HEK293 (cell line): ENCODE results near the gene PTPRG.

ENCODE experiments used
- GLIS2 ChIP-seq: fragments of 450-650 bp; formaldehyde crosslinking; IDR thresholded peaks from 2 replicates; pipeline ENCODE4 v1.5.1; 2016; ENCODE audit warnings: missing biosample characterization, missing genetic modification characterization
- ZBTB8A ChIP-seq: fragments of 450-650 bp; formaldehyde crosslinking; IDR thresholded peaks from 2 replicates; pipeline ENCODE4 v1.5.1; 2016; ENCODE audit warnings: missing biosample characterization, missing genetic modification characterization
- ZNF133 ChIP-seq: fragments of 450-650 bp; formaldehyde crosslinking; IDR thresholded peaks from 2 replicates; pipeline ENCODE4 v1.5.1; 2016; ENCODE audit warnings: missing biosample characterization, missing genetic modification characterization
- ZNF174 ChIP-seq: fragments of 450-650 bp; formaldehyde crosslinking; IDR thresholded peaks from 2 replicates; pipeline ENCODE4 v1.5.0; 2017; ENCODE audit warnings: missing biosample characterization, mild to moderate bottlenecking, missing genetic modification characterization
- ZNF664 ChIP-seq: fragments of 450-650 bp; formaldehyde crosslinking; IDR thresholded peaks from 2 replicates; pipeline ENCODE4 v1.5.1; 2016; ENCODE audit warnings: missing biosample characterization, missing genetic modification characterization
- TF ChIP-seq, protein P1 (sequence below): fragments of 450-650 bp; formaldehyde crosslinking; IDR thresholded peaks from 2 replicates; pipeline ENCODE4 v1.5.1; 2016; ENCODE audit warnings: missing biosample characterization, missing genetic modification characterization
- TF ChIP-seq, protein P2 (sequence below): fragments of 450-650 bp; formaldehyde crosslinking; IDR thresholded peaks from 2 replicates; pipeline ENCODE4; 2016; ENCODE audit warnings: missing biosample characterization, missing genetic modification characterization
- TF ChIP-seq, protein P3 (sequence below): fragments of 450-650 bp; formaldehyde crosslinking; IDR thresholded peaks from 2 replicates; pipeline ENCODE4 v1.5.1; 2016; ENCODE audit warnings: missing biosample characterization, missing genetic modification characterization
- TF ChIP-seq, protein P4 (sequence below): fragments of 450-650 bp; formaldehyde crosslinking; optimal IDR thresholded peaks from 2 replicates; pipeline ENCODE3; 2016; ENCODE audit warnings: missing biosample characterization, mild to moderate bottlenecking, missing genetic modification characterization
- TF ChIP-seq, protein P5 (sequence below): fragments of 450-650 bp; formaldehyde crosslinking; IDR thresholded peaks from 2 replicates; pipeline ENCODE4 v1.5.1; 2016; ENCODE audit warnings: missing biosample characterization, missing genetic modification characterization, low read depth

DNA sequence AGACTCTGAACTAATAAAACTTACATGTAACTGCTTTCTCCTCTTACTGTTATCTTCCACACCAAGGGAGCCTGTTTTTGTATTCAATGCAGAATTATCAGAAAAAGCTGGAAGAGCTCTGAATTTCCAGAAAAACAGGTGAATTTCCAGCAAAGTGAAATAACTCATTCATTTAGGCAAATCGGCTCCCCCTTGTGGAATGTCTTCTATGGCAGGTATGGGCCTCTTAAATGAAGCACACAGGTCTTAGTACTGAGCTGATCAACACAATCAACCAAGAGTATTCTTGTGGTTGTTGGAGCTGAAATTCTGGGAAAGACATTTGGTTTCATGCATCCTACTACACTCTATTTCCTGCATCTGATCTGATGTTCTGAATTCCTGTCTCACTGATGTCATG is 31.0 kb upstream of the PTPRG start:
- TF ChIP-seq ZNF133 (tag by site-specific recombination), result no peak
- TF ChIP-seq, protein P1, sequence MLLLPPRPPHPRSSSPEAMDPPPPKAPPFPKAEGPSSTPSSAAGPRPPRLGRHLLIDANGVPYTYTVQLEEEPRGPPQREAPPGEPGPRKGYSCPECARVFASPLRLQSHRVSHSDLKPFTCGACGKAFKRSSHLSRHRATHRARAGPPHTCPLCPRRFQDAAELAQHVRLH, result no peak
- TF ChIP-seq, protein P2, sequence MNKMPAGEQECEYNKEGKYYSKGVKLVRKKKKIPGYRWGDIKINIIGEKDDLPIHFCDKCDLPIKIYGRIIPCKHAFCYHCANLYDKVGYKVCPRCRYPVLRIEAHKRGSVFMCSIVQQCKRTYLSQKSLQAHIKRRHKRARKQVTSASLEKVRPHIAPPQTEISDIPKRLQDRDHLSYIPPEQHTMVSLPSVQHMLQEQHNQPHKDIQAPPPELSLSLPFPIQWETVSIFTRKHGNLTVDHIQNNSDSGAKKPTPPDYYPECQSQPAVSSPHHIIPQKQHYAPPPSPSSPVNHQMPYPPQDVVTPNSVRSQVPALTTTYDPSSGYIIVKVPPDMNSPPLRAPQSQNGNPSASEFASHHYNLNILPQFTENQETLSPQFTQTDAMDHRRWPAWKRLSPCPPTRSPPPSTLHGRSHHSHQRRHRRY, result no peak
- no peak for TF ChIP-seq ZNF664
- TF ChIP-seq, protein P3, sequence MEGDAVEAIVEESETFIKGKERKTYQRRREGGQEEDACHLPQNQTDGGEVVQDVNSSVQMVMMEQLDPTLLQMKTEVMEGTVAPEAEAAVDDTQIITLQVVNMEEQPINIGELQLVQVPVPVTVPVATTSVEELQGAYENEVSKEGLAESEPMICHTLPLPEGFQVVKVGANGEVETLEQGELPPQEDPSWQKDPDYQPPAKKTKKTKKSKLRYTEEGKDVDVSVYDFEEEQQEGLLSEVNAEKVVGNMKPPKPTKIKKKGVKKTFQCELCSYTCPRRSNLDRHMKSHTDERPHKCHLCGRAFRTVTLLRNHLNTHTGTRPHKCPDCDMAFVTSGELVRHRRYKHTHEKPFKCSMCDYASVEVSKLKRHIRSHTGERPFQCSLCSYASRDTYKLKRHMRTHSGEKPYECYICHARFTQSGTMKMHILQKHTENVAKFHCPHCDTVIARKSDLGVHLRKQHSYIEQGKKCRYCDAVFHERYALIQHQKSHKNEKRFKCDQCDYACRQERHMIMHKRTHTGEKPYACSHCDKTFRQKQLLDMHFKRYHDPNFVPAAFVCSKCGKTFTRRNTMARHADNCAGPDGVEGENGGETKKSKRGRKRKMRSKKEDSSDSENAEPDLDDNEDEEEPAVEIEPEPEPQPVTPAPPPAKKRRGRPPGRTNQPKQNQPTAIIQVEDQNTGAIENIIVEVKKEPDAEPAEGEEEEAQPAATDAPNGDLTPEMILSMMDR (tag by site-specific recombination), result peak; percentile 31; the same call in 1 of the 2 replicates
- TF ChIP-seq, protein P4, sequence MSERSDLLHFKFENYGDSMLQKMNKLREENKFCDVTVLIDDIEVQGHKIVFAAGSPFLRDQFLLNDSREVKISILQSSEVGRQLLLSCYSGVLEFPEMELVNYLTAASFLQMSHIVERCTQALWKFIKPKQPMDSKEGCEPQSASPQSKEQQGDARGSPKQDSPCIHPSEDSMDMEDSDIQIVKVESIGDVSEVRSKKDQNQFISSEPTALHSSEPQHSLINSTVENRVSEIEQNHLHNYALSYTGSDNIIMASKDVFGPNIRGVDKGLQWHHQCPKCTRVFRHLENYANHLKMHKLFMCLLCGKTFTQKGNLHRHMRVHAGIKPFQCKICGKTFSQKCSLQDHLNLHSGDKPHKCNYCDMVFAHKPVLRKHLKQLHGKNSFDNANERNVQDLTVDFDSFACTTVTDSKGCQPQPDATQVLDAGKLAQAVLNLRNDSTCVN (tag by site-specific recombination), result no peak
- no peak for TF ChIP-seq ZNF174 (tag by site-specific recombination)
- TF ChIP-seq, protein P5, sequence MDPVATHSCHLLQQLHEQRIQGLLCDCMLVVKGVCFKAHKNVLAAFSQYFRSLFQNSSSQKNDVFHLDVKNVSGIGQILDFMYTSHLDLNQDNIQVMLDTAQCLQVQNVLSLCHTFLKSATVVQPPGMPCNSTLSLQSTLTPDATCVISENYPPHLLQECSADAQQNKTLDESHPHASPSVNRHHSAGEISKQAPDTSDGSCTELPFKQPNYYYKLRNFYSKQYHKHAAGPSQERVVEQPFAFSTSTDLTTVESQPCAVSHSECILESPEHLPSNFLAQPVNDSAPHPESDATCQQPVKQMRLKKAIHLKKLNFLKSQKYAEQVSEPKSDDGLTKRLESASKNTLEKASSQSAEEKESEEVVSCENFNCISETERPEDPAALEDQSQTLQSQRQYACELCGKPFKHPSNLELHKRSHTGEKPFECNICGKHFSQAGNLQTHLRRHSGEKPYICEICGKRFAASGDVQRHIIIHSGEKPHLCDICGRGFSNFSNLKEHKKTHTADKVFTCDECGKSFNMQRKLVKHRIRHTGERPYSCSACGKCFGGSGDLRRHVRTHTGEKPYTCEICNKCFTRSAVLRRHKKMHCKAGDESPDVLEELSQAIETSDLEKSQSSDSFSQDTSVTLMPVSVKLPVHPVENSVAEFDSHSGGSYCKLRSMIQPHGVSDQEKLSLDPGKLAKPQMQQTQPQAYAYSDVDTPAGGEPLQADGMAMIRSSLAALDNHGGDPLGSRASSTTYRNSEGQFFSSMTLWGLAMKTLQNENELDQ (tag by site-specific recombination), result no peak
- no peak for TF ChIP-seq GLIS2
- TF ChIP-seq ZBTB8A (tag by site-specific recombination), result no peak
